Daoy (cell line): ENCODE results near the gene POR. TPM values are rescaled to one million over a fixed set of nuclear protein-coding genes. Genes with fewer than 3 reads are reported as not detected.
"Not testable (repeated sequence)": the region's sequence is repeated elsewhere in the genome, so short reads cannot be mapped to it uniquely, and the experiment has no call there.

Source experiments
- DNase-seq: peaks from one replicate; pipeline ENCODE4 v3.0.0-alpha.2; 2015; ENCODE audit warnings: low read depth
- total RNA-seq: library from RNA; depleted of rRNA; stranded (reverse); fragments of >200 nt; shearing (Covaris generic); gene quantifications from 2 replicates; pipeline ENCODE4 v1.2.3, GENCODE V29; 2014; rRNA removed

POR gene
- total RNA-seq, 1 experiment from 2014 or later: 41.3 TPM

DNA sequence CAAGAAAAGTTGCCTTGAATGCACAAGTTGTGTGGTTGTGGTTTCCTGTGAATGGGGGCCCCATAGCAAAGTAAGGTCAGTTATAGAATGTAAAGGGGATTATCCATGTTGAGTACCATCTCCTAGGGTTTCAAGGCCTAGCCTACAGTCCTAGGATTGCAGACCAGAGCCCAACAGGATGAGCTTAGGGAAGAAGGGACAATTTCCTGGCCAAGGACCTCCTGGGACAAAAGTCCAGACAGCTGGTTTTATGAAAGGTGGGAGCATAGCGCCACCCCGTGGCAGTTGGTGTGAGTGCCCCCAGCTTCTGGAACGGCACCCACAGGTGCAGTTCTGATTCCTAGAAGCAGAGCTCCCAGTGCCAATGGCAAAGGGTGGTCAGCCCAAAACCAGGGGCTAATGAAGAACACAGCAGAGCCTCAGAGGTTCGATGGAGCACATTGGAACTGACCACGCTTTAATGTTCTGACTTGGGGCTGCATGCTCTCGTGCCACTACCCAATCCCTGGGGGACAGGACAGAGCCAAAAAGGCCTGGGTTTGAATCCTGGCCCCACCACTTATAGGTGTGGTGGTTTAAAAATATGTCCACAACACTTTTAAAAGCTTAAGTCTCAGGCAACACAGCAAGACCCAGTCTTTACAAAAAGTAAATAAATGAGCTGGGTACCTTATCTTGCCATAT is 105.2 kb downstream of the POR start:
- peak; percentile 57 for DNase-seq

DNA sequence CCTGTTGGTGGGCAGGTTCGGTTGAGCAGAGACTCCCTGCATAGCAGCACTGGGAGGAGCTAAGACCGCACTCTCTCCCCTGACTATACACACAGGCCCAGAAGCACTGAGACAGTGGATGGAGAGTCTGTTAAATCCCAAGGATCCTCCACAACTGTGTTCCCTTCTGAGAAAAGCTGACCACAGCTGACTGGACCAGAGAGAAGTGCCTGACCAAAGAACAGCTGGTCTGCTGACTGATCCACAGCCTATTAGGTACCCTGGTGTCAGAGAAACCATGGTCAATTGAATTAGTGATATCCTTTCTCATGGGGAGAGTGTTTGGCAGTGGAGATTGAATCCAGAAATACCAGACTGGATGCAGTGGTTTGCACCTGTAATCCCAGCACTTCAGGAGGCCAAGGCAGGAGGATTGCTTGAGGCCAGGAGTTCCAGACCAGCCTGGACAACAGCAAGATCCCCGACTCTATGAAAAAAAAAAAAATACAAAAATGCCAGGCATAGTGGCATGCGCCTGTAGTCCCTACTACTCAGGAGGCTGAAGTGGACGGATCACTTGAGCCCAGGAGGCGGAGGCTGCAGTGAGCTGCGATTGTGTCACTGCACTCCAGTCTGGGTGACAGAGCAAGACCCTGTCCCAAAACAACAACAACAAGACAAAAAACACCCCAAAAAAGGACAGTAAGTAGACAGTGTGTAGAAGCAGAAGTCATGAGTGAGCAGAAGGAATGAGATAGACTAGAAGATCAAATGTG is 107.2 kb downstream of the POR start:
- no peak for DNase-seq

DNA sequence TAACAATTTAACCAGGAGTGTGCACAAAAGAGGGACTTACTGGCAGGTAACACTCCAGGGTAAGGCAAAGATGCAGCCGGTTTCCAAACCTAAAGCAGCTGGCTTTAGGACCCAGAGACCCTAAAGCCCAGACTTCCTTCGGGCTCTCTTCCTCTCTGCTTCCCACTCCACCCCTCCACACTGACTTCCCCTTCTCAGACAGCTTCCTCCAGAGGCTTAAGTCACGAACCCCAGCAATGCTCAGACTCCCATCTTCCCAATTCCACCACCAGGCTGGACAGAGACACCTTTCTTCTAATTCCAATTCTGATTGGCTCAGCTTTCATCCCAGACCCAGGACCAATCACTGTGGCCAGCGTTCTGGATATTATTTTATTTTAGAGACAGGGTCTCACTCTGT is 108.0 kb downstream of the POR start:
- DNase-seq: no peak

DNA sequence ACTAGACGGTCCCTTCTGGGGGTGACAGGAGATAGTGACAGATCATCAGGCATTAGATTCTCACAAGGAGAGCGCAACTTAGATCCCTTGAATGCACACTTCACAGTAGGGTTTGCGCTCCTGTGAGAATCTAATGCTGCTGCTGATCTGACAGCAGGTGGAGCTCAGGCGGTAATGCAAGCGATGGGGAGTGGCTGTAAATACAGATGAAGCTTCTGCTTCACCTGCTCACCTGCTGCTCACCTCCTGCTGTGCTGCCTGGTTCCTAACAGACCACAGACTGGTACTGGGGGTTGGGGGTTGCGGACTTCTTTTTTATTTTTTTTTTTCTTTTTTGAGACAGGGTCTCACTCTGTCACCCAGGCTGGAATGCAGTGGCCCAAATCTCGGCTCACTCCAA is 114.7 kb downstream of the POR start:
- not testable (repeated sequence) for DNase-seq

DNA sequence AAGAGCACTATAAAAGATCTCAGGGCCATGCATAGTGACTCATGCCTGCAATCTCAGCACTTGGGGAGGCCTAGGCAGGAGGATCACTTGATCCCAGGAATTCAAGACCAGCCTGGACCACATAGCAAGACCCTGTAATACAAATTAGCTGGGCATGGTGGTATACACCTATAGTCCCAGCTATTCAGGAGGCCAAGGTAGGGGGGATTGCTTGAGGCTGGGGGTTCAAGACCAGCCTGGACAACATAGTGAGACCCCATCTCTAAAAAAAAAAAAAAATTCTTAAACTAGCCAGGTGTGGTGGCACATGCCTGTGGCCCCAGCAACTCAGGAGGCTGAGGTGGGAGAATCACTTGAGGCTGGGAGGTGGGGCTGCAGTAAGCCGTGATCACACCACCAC is 117.0 kb downstream of the POR start:
- DNase-seq: no peak

Other genes starting within 250 kb of the POR start
- 12.3 and 13.4 TPM in 2 replicates for gene HIP1, start 176.2 kb upstream of the POR start, total RNA-seq
- gene CCL26, start 142.9 kb upstream of the POR start, total RNA-seq: 1.5 TPM in 1 of 2 replicates, not detected in the other
- not detected in 2 replicates for gene CCL24, start 101.3 kb upstream of the POR start, total RNA-seq
- gene RHBDD2, start 36.1 kb upstream of the POR start, total RNA-seq: 17.3 and 24.0 TPM in 2 replicates
- 3.6 and 5.5 TPM in 2 replicates for gene TMEM120A, start 79.4 kb downstream of the POR start, total RNA-seq
- gene STYXL1, start 132.8 kb downstream of the POR start, total RNA-seq: 85.9 and 109 TPM in 2 replicates
- 70.3 and 97.0 TPM in 2 replicates for gene MDH2, start 133.0 kb downstream of the POR start, total RNA-seq